Fibroblast of the aortic adventitia (primary cell): ENCODE results near the gene RASAL1. TPM values are rescaled to one million over a fixed set of nuclear protein-coding genes. Genes with fewer than 3 reads are reported as not detected.

Source experiments
- DNase-seq: peaks from one replicate; pipeline ENCODE4 v3.0.0-alpha.2; 2010; ENCODE audit warnings: low read depth
- H3K4me3 ChIP-seq: 2 replicates; pipeline ENCODE4 v1.5.1; 2011; ENCODE audit warnings: low read depth, mild to moderate bottlenecking, control low read depth, low read length, moderate library complexity
- CTCF ChIP-seq: IDR thresholded peaks from 2 replicates; pipeline ENCODE4 v1.5.1; 2011; ENCODE audit warnings: mild to moderate bottlenecking, low read length, control low read depth, inconsistent platforms; ENCODE audit not compliant: insufficient read depth
- total RNA-seq: library from RNA; depleted of rRNA; stranded (reverse); fragments of >200 nt; gene quantifications from 2 replicates; pipeline ENCODE4 v1.2.3, GENCODE V29; 2012; ENCODE audit warnings: low replicate concordance

RASAL1 gene
- total RNA-seq, 1 donor = not detected

- no peak for TF ChIP-seq CTCF
- DNase-seq = no peak
- H3K4me3 ChIP-seq = no peak overlapping the region
Measured at GRCh38 chr12:113083863-113084435, 51.6 kb downstream of the RASAL1 start.

DNA sequence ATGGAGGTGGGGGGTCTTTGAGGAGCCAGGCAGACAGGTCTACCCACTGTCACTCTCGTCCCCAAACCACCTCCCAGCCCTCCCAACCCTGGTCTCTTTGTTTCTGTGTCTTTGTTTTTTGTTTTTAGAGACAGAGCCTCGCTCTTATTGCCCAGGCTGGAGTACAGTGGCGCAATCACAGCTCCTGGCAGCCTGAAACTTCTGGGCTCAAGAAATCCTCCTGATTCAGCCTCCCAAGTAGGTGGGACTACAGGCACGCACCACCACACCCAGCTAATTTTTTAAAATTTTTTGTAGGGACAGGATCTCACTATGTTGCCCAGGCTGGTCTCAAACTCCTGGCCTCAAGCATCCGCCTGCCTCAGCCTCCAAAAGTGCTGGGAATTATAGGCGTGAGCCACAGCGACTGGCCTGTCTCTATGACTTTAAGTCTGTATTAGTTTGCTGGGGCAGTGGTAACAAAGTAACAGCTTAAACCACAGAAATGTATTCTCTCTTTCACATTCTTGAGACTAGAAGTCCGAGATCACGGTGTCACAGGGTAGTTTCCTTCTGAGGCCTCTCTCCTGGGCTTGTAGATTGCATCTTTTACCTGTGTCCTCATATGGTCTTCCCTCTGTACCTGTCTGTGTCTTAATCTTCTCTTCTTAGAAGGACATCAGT lies 52.9 kb downstream of the RASAL1 start:
- DNase-seq = no peak
- TF ChIP-seq CTCF = no peak
- H3K4me3 ChIP-seq = no peak overlapping the region

DNA sequence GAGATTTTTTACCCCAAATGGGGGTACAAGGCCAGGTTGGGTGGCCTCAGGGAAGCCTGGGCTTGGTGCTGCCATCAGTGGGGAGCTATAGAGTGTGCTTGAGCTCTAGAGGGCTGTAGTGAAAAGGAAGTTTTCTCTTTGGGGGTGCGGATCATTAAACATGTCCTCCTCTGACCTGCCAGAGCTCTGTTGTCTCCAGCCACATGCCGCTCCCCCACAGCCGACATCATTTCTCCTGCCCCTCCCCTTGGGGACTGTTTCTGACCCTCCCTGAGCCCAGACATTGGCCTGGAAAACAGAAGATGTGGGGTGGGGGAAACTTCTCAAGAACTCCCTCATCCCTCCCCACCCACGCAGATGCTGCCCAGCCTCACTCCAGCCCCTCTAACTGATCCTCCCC lies 53.7 kb downstream of the RASAL1 start:
- no peak overlapping the region for H3K4me3 ChIP-seq
- DNase-seq = no peak
- TF ChIP-seq CTCF = no peak

- no peak for DNase-seq
- no peak for TF ChIP-seq CTCF
Measured at GRCh38 chr12:113077859-113078255, 57.7 kb downstream of the RASAL1 start.

GRCh38 chr12:113077057-113077858 lies 58.3 kb downstream of the RASAL1 start:
- DNase-seq = no peak
- TF ChIP-seq CTCF = no peak
- no peak overlapping the region for H3K4me3 ChIP-seq

More at GRCh38 chr12:113077859-113078255, 57.7 kb downstream of the RASAL1 start:
- H3K4me3 ChIP-seq = no peak overlapping the region

GRCh38 chr12:113075137-113075683 lies 60.4 kb downstream of the RASAL1 start:
- H3K4me3 ChIP-seq = no peak overlapping the region
- DNase-seq = no peak
- no peak for TF ChIP-seq CTCF
